Keratinocyte (primary cell): Measurements from ENCODE around the gene FTCD.

Source experiments
- EZH2 ChIP-seq: IDR thresholded peaks from one replicate; pipeline ENCODE4 v1.6.1; 2012; ENCODE audit warnings: inconsistent platforms, mild to moderate bottlenecking, low read length, moderate library complexity
- TF ChIP-seq, protein P1 (sequence below), 3 experiments: IDR thresholded peaks in 1 of 3; conservative IDR thresholded peaks in 1 of 3; optimal IDR thresholded peaks in 1 of 3; 2 replicates in 2 of 3; 3 replicates in 1 of 3; pipeline versions ENCODE3 to v1.5.1; 2011; ENCODE audit warnings: low read length in 3 of 3, mild to moderate bottlenecking in 3 of 3, moderate library complexity in 2 of 3, control low read depth in 1 of 3, inconsistent platforms in 1 of 3; ENCODE audit not compliant: insufficient read depth in 2 of 3; ENCODE audit errors: extremely low read depth in 1 of 3

- TF ChIP-seq, protein P1, sequence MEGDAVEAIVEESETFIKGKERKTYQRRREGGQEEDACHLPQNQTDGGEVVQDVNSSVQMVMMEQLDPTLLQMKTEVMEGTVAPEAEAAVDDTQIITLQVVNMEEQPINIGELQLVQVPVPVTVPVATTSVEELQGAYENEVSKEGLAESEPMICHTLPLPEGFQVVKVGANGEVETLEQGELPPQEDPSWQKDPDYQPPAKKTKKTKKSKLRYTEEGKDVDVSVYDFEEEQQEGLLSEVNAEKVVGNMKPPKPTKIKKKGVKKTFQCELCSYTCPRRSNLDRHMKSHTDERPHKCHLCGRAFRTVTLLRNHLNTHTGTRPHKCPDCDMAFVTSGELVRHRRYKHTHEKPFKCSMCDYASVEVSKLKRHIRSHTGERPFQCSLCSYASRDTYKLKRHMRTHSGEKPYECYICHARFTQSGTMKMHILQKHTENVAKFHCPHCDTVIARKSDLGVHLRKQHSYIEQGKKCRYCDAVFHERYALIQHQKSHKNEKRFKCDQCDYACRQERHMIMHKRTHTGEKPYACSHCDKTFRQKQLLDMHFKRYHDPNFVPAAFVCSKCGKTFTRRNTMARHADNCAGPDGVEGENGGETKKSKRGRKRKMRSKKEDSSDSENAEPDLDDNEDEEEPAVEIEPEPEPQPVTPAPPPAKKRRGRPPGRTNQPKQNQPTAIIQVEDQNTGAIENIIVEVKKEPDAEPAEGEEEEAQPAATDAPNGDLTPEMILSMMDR (optimal IDR thresholded peaks at IDR 0.05 in 1 of 3, IDR thresholded peaks at IDR 0.05 in 1 of 3, conservative IDR thresholded peaks at IDR 0.05 in 1 of 3; ENCODE audit: extremely low read depth in 1 of 3, insufficient read depth in 2 of 3, low read length in 3 of 3): no peak
- no peak for TF ChIP-seq EZH2
Observed at GRCh38 chr21:46180778-46181391, 25.5 kb upstream of the FTCD start.
